GM10248 (cell line): ENCODE data around the gene MTA1.
A peak's percentile ranks its signal among the peaks of the same experiment; 100 is the strongest.

Experiments used
- CTCF ChIA-PET: fragments of 300-600 bp; sonication (Branson Sonifier 250); formaldehyde crosslinking; extraction: SDS; loops from one replicate; lab custom pipeline; 2021; ENCODE audit warnings: antibody characterized with exemption; lab: Yijun Ruan, JAX
- POLR2A ChIA-PET: fragments of 350-650 bp; sonication (Branson Sonifier 250); formaldehyde crosslinking; extraction: SDS; loops from one replicate; lab custom pipeline; 2020; ENCODE audit warnings: antibody characterized with exemption; lab: Yijun Ruan, JAX
- DNase-seq: peaks from one replicate; pipeline ENCODE4 v3.0.0; 2012; ENCODE audit errors: extremely low spot score
- CTCF ChIP-seq: IDR thresholded peaks from 2 replicates; pipeline ENCODE4 v1.5.1; 2012; ENCODE audit warnings: mild to moderate bottlenecking, low read depth; ENCODE audit errors: extremely low read depth, missing control alignments, control extremely low read depth

The MTA1 gene

GRCh38 chr14:105478398-105479251 is 59.0 kb downstream of the MTA1 start:
- ChIA-PET POLR2A (interaction anchor here (0.6 kb wide), 1 partner anchor 13 kb away, joined by 4 read pairs; no protein-coding TSS in a partner anchor), CTCF (interaction anchor here (1.8 kb wide), 1 partner anchor 11 kb away, joined by 8 read pairs; no protein-coding TSS in a partner anchor)
- no peak for DNase-seq
- TF ChIP-seq CTCF: no peak

GRCh38 chr14:105479431-105480158 is 60.0 kb downstream of the MTA1 start:
- no peak for TF ChIP-seq CTCF
- CTCF ChIA-PET: interaction anchor here (1.8 to 3.5 kb wide), 4 partner anchors 8 to 108 kb away, joined by 8 to 35 read pairs (median 17); no protein-coding TSS in a partner anchor
- DNase-seq: no peak
- POLR2A ChIA-PET: no interaction called here

GRCh38 chr14:105480199-105480746 is 60.6 kb downstream of the MTA1 start:
- no peak for DNase-seq
- TF ChIP-seq CTCF: no peak
- ChIA-PET CTCF (interaction anchor here (0.6 to 3.5 kb wide), 38 partner anchors 9 to 938 kb away, joined by 3 to 91 read pairs (median 4); partner anchors contain the start of genes PACS2 and TEDC1), POLR2A (interaction anchor here (1.1 kb wide), 1 partner anchor 9 kb away, joined by 10 read pairs; no protein-coding TSS in a partner anchor)

- peak; percentile 93 for DNase-seq
- ChIA-PET CTCF (interaction anchor here (0.6 to 3.5 kb wide), 41 partner anchors 10 to 937 kb away, joined by 3 to 91 read pairs (median 3); partner anchors contain the start of genes BRF1, PACS2 and TEDC1), POLR2A (interaction anchor here (1.1 kb wide), 1 partner anchor 8 kb away, joined by 10 read pairs; no protein-coding TSS in a partner anchor)
- TF ChIP-seq CTCF: peak; percentile 99
Observed at GRCh38 chr14:105480807-105481801, 61.5 kb downstream of the MTA1 start.

GRCh38 chr14:105481886-105482457 is 62.3 kb downstream of the MTA1 start:
- no peak for TF ChIP-seq CTCF
- peak; percentile 95 for DNase-seq
- POLR2A ChIA-PET: no interaction called here
- CTCF ChIA-PET: interaction anchor here (0.6 to 3.5 kb wide), 17 partner anchors 10 to 391 kb away, joined by 3 to 91 read pairs (median 9); partner anchors contain the start of genes BRF1 and TEDC1
